Activated naive CD4-positive, alpha-beta T cell treated with anti-CD3 and anti-CD28 coated beads, Interleukin-2, amount 50 U/mL, for 24 hours (primary cell): ENCODE results near the gene DOCK10.

Source experiments
- H3K27ac Mint-ChIP-seq: one replicate; pipeline ENCODE4 v1.8.0; 2021; ENCODE audit warnings: mild to moderate bottlenecking, mixed read lengths
- H3K27me3 Mint-ChIP-seq: one replicate; pipeline ENCODE4 v1.8.0; 2021; ENCODE audit warnings: mixed read lengths
- H3K36me3 Mint-ChIP-seq: one replicate; pipeline ENCODE4 v1.8.0; 2021; ENCODE audit warnings: mixed read lengths
- H3K4me1 Mint-ChIP-seq: one replicate; pipeline ENCODE4 v1.8.0; 2021; ENCODE audit warnings: mixed read lengths
- H3K4me3 Mint-ChIP-seq: one replicate; pipeline ENCODE4 v1.8.0; 2021; ENCODE audit warnings: mild to moderate bottlenecking, mixed read lengths
- H3K9me3 Mint-ChIP-seq: one replicate; pipeline ENCODE4 v1.8.0; 2021; ENCODE audit warnings: mixed read lengths

DOCK10 gene

GRCh38 chr2:224885836-224886547 lies 156.3 kb downstream of the DOCK10 start:
- peaks cover 45% of the 10 kb centered on the region for H3K36me3 Mint-ChIP-seq
- peaks cover 75% of the 10 kb centered on the region for H3K4me1 Mint-ChIP-seq

DNA sequence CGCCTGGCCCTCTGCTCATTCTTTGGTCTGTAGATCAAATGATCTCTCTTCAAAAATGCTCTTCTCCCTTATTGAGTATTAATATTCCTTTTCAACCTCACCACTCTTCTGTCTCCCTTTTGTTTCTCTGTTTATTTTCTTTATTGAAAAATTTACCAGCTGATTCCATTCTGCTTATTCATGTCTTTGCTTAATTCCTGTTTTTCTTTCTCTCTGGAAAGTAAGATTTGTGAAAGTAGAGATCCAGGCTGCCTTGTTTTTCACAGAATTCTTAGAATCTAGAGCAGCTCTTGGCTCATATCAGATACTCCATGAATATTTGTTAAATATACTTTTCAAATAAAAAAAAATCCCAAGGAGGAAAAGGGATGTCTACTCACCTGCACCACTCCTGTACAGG lies 157.0 kb downstream of the DOCK10 start:
- H3K36me3 Mint-ChIP-seq, result peaks cover 43% of the 10 kb centered on the region
- no peaks in the 10 kb centered on the region for H3K27me3 Mint-ChIP-seq
- no peaks in the 10 kb centered on the region for H3K9me3 Mint-ChIP-seq
- peaks cover 71% of the 10 kb centered on the region for H3K4me1 Mint-ChIP-seq
- no peak overlapping the region for H3K4me3 Mint-ChIP-seq
- peak overlapping the region; percentile 41 for H3K27ac Mint-ChIP-seq

More at GRCh38 chr2:224885836-224886547, 156.3 kb downstream of the DOCK10 start:
- Mint-ChIP-seq H3K9me3 (no peaks in the 10 kb centered on the region), H3K27ac (peak overlapping the region; percentile 26), H3K4me3 (no peak overlapping the region), H3K27me3 (no peaks in the 10 kb centered on the region)

DNA sequence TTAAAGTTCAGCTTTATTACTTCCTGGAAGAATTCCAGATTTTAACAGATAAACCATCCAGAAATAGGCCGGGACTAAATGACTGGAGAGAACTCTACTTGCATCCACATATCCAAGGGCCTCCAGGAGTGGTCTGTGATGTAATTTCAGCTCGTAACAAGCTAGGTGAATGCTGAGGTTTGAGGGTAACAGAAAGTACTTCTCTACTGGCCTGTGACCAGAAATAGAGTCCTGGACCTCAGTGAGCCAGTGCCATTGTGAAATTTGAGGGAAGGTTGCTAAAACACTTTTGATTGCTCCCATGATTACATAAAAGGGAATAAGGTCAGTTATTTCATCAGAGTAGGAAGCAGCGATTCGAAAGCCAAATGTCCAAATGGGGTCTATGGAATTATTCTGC lies 158.1 kb downstream of the DOCK10 start:
- Mint-ChIP-seq H3K36me3 (peaks cover 41% of the 10 kb centered on the region), H3K9me3 (no peaks in the 10 kb centered on the region), H3K4me1 (peaks cover 64% of the 10 kb centered on the region), H3K27ac (peak overlapping the region; percentile 17), H3K27me3 (no peaks in the 10 kb centered on the region), H3K4me3 (no peak overlapping the region)

DNA sequence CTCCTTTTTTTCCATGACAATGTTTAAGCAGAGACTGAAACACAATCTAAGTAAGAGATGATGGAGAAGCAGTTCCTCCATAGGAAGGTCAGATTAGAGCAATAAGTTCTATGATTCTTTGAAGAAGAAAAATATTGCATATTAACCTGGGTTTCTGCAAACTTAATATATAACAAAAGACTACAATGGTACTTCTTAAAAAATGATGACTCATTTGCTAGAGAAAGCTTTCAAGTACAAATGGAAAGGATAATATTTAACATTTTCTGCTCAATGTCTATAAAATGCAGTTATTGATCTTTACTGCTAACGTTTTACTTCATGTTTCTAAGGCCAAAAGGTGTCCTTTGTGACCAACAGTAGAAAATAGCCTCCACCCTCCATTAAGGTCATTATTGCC lies 158.6 kb downstream of the DOCK10 start:
- Mint-ChIP-seq H3K9me3 (no peaks in the 10 kb centered on the region), H3K27ac (peak overlapping the region; percentile 24), H3K27me3 (no peaks in the 10 kb centered on the region), H3K4me3 (no peak overlapping the region), H3K4me1 (peaks cover 59% of the 10 kb centered on the region), H3K36me3 (peaks cover 44% of the 10 kb centered on the region)

DNA sequence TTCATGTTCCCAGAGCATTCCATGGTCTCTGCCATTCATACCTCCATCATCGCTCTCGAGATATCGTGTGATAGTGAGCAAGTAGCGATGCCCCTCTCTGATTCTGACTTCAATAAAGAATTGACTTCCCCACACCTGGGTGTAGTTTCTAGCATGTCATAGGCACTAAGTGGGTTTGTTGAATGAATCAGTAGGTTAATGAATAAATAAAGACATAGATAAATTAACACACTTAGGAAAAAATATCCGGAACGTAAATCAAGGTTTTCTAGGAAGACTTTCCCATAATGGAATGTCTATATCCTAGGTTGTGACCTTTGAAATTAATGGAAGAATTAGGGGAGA lies 159.1 kb downstream of the DOCK10 start:
- Mint-ChIP-seq H3K27ac (peak overlapping the region; percentile 82), H3K9me3 (no peaks in the 10 kb centered on the region), H3K4me3 (no peak overlapping the region), H3K27me3 (no peaks in the 10 kb centered on the region), H3K4me1 (peaks cover 57% of the 10 kb centered on the region), H3K36me3 (peaks cover 41% of the 10 kb centered on the region)

- Mint-ChIP-seq H3K4me1 (peaks cover 57% of the 10 kb centered on the region), H3K27me3 (no peaks in the 10 kb centered on the region), H3K27ac (peak overlapping the region; percentile 82), H3K4me3 (no peak overlapping the region), H3K9me3 (no peaks in the 10 kb centered on the region), H3K36me3 (peaks cover 45% of the 10 kb centered on the region)
These were observed 159.7 kb downstream of the DOCK10 start for GRCh38 chr2:224882291-224883171.

GRCh38 chr2:224881846-224882245 lies 160.4 kb downstream of the DOCK10 start:
- Mint-ChIP-seq H3K4me1 (peaks cover 59% of the 10 kb centered on the region), H3K9me3 (no peaks in the 10 kb centered on the region), H3K4me3 (peak overlapping the region; percentile 36), H3K36me3 (peaks cover 52% of the 10 kb centered on the region), H3K27me3 (no peaks in the 10 kb centered on the region), H3K27ac (peak overlapping the region; percentile 82)

DNA sequence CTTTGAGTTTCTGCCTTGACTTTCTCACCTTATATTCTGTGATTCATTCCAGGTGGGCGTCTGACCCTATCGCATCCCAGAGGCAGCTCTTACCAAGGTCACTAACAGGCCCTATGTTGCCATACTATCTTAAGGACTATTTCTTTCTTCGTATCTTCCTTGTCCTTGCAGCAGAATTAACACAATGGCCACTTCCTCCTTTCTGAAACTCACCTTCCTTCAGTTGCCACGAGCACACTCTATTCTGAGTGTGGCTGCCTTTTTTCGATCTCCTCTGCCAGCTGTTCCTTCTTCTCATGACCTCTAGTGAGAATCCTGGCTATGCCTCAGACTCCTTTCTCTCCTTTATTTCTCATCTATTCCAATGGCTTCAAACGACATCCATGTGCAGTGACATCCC lies 165.7 kb downstream of the DOCK10 start:
- peak overlapping the region; percentile 41 for H3K27ac Mint-ChIP-seq
- H3K27me3 Mint-ChIP-seq, result no peaks in the 10 kb centered on the region

DNA sequence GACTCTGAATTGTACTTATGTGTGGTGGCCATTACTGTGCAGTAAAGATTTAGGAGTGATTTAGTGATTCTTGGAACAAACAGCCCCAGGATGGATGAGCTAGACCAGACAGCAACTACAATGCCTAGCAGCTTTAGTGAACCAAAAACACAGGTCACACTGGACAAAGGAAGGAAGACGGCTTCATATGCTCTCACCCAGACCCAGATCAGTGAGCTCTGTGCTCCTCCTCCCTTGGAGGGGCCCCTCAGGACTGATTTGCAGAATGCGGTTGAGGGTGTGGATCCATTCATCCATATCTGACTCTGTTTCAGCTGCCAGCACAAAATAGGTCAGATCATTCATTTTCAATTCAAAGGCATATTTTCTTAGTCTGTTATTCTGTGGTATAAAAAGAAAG lies 166.4 kb downstream of the DOCK10 start:
- H3K27me3 Mint-ChIP-seq, result no peaks in the 10 kb centered on the region
- no peak overlapping the region for H3K4me3 Mint-ChIP-seq
- peaks cover 50% of the 10 kb centered on the region for H3K36me3 Mint-ChIP-seq
- H3K4me1 Mint-ChIP-seq, result peaks cover 32% of the 10 kb centered on the region
- peaks cover 10% of the 10 kb centered on the region for H3K9me3 Mint-ChIP-seq
- H3K27ac Mint-ChIP-seq, result peak overlapping the region; percentile 31

More for the DNA sequence above, 165.7 kb downstream of the DOCK10 start:
- H3K9me3 Mint-ChIP-seq, result peaks cover 4% of the 10 kb centered on the region
- H3K4me3 Mint-ChIP-seq, result no peak overlapping the region
- peaks cover 33% of the 10 kb centered on the region for H3K4me1 Mint-ChIP-seq
- H3K36me3 Mint-ChIP-seq, result peaks cover 45% of the 10 kb centered on the region

DNA sequence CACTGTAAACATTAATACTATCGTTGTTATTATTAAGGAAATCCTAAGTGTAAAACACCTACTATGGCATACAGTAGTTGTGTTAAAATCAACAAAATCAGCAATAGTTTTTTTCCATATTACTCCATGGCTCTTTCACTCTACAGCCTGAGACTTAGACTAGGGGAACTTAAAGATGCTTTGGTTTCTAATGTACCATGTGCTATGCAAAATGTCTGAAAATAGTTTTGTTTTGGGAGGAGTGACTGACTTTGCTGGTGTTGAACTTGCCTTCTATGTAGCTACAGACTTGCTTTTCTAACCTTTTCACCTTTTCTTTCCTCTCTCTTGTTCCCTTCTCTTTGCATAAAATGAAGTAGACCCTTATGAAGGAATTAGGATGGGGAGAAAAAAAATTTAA lies 167.1 kb downstream of the DOCK10 start:
- Mint-ChIP-seq H3K9me3 (peaks cover 10% of the 10 kb centered on the region), H3K36me3 (peaks cover 48% of the 10 kb centered on the region), H3K27me3 (no peaks in the 10 kb centered on the region), H3K4me3 (no peak overlapping the region), H3K4me1 (peaks cover 29% of the 10 kb centered on the region), H3K27ac (no peak overlapping the region)

- H3K27ac Mint-ChIP-seq, result peak overlapping the region; percentile 81
- H3K4me3 Mint-ChIP-seq, result no peak overlapping the region
- H3K36me3 Mint-ChIP-seq, result peaks cover 45% of the 10 kb centered on the region
- H3K9me3 Mint-ChIP-seq, result peaks cover 10% of the 10 kb centered on the region
- peaks cover 29% of the 10 kb centered on the region for H3K4me1 Mint-ChIP-seq
- H3K27me3 Mint-ChIP-seq, result no peaks in the 10 kb centered on the region
These were observed 170.5 kb downstream of the DOCK10 start for GRCh38 chr2:224871813-224872212.

DNA sequence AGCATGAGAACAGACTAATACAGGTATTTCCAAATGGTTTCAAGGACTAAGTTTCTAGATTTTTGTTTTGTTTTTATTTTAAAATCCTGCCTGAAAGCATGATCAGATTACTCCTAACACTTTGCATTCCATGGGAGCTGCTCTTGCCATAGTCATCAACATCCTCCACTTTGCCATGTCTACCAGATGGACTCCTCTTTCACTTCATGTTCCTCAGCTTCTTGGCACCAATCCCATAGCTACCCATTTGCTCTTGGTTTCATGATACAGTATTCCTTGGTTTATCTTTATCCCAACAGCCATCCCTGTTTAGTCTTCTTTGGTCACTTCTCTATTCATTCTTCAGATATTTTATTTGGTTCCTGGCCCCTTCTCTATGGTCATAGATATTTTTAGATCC lies 171.9 kb downstream of the DOCK10 start:
- Mint-ChIP-seq H3K4me3 (no peak overlapping the region), H3K27ac (peak overlapping the region; percentile 8), H3K4me1 (peaks cover 19% of the 10 kb centered on the region), H3K27me3 (no peaks in the 10 kb centered on the region), H3K9me3 (peaks cover 10% of the 10 kb centered on the region), H3K36me3 (peaks cover 47% of the 10 kb centered on the region)

DNA sequence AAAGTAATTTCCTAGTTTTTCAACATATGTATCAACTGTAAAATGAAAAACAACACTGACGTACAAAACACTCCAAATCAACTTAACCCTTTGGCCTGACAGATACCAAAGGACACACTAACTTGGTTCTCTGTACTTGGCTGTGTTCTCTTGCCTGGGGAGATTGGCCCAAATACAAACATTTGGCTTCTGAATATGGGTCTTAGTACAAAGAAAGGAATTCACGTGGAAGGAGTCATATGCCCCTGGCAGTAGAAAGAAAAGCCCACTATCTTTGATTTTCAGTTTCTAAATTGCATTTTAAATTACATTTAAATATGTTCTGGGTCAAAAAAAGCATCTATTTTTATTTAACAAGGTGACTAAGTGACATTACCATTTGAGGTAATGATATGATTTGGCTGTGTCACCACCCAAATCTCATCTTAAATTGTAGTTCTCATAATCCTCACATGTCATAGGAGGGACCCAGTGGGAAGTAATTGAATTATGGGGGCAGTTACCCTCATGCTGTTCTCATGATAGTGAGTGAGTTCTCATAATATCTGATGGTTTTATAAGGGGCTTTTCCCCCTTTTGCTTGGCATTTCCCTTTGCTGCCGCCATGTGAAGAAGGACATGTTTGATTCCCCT lies 172.6 kb downstream of the DOCK10 start:
- Mint-ChIP-seq H3K36me3 (peaks cover 44% of the 10 kb centered on the region), H3K27me3 (no peaks in the 10 kb centered on the region), H3K27ac (peak overlapping the region; percentile 1), H3K4me1 (peaks cover 19% of the 10 kb centered on the region), H3K4me3 (no peak overlapping the region), H3K9me3 (peaks cover 10% of the 10 kb centered on the region)

- H3K4me1 Mint-ChIP-seq, result peaks cover 8% of the 10 kb centered on the region
- H3K4me3 Mint-ChIP-seq, result no peak overlapping the region
- H3K9me3 Mint-ChIP-seq, result no peaks in the 10 kb centered on the region
- H3K27me3 Mint-ChIP-seq, result no peaks in the 10 kb centered on the region
- H3K36me3 Mint-ChIP-seq, result peaks cover 27% of the 10 kb centered on the region
- H3K27ac Mint-ChIP-seq, result peak overlapping the region; percentile 38
These were observed 177.3 kb downstream of the DOCK10 start for GRCh38 chr2:224865016-224865415.

- H3K4me3 Mint-ChIP-seq, result no peak overlapping the region
- H3K9me3 Mint-ChIP-seq, result no peaks in the 10 kb centered on the region
- H3K27ac Mint-ChIP-seq, result peak overlapping the region; percentile 26
- peaks cover 20% of the 10 kb centered on the region for H3K36me3 Mint-ChIP-seq
- H3K27me3 Mint-ChIP-seq, result no peaks in the 10 kb centered on the region
- no peaks in the 10 kb centered on the region for H3K4me1 Mint-ChIP-seq
These were observed 181.0 kb downstream of the DOCK10 start for GRCh38 chr2:224861266-224861665.

DNA sequence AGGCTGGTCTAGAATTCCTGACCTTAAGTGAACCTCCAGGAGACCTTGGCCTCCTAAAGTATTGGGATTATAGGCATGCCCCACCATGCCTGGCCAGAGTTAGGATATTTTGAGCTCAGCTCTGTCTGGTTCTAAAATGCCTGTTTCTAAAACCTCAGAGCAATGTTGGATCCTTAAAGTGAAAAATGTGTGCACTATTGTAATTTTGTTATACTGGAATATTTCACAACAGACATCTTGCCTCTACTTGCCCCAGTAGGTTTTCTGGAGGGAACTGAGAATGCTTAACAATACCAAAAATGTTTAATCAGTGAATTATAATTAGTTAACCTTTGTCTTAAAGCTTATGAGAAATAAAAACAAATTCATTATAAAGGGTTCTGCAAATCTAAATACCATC lies 181.5 kb downstream of the DOCK10 start:
- H3K27ac Mint-ChIP-seq, result peak overlapping the region; percentile 19
- H3K4me3 Mint-ChIP-seq, result no peak overlapping the region

More for the DNA sequence above, 181.5 kb downstream of the DOCK10 start:
- no peaks in the 10 kb centered on the region for H3K27me3 Mint-ChIP-seq
- no peaks in the 10 kb centered on the region for H3K4me1 Mint-ChIP-seq
- H3K36me3 Mint-ChIP-seq, result peaks cover 15% of the 10 kb centered on the region
- no peaks in the 10 kb centered on the region for H3K9me3 Mint-ChIP-seq
